Activated CD4-positive, alpha-beta T cell treated with anti-CD3 and anti-CD28 coated beads, Interleukin-2, Interleukin-6, amounts not matched to agents 100 ng/mL and 50 ng/mL, durations not matched to agents 16 hours and 8 hours (primary cell): ENCODE results near the gene DPP6.
"Not testable (repeated sequence)": the region's sequence is repeated elsewhere in the genome, so short reads cannot be mapped to it uniquely, and the experiment has no call there.

Experiments used
- DNase-seq: peaks from one replicate; pipeline ENCODE4 v3.0.0-alpha.2; 2020

Gene DPP6

GRCh38 chr7:154051643-154052529 is at the start of gene DPP6:
TSS of gene DPP6 (plus strand) at chr7:154052398.
- DNase-seq: not testable (repeated sequence)

- DNase-seq: not testable (repeated sequence)
Measured at GRCh38 chr7:154009423-154009911, 42.7 kb upstream of the DPP6 start.

- not testable (repeated sequence) for DNase-seq
Measured at GRCh38 chr7:154010726-154011568, 41.3 kb upstream of the DPP6 start.

- DNase-seq: not testable (repeated sequence)
Measured at GRCh38 chr7:154012800-154013199, 39.4 kb upstream of the DPP6 start.

- not testable (repeated sequence) for DNase-seq
Measured at GRCh38 chr7:154015636-154016035, 36.6 kb upstream of the DPP6 start.

- not testable (repeated sequence) for DNase-seq
Measured at GRCh38 chr7:154018354-154018753, 33.8 kb upstream of the DPP6 start.

GRCh38 chr7:154027805-154028204 is 24.4 kb upstream of the DPP6 start:
- not testable (repeated sequence) for DNase-seq

- DNase-seq: not testable (repeated sequence)
Measured at GRCh38 chr7:154030476-154031080, 21.6 kb upstream of the DPP6 start.

- DNase-seq: peak; percentile 62
Measured at GRCh38 chr7:154039466-154040165, 12.6 kb upstream of the DPP6 start.

- not testable (repeated sequence) for DNase-seq
Measured at GRCh38 chr7:154050394-154050793, 1.8 kb upstream of the DPP6 start.

GRCh38 chr7:154051006-154051642 is 1.1 kb upstream of the DPP6 start:
- not testable (repeated sequence) for DNase-seq

GRCh38 chr7:154052530-154053252 is 493 bp downstream of the DPP6 start:
- not testable (repeated sequence) for DNase-seq

GRCh38 chr7:154053466-154054312 is 1.5 kb downstream of the DPP6 start:
- not testable (repeated sequence) for DNase-seq

- DNase-seq: not testable (repeated sequence)
Measured at GRCh38 chr7:154054664-154055063, 2.5 kb downstream of the DPP6 start.

- DNase-seq: peak; percentile 21
Measured at GRCh38 chr7:154055491-154056106, 3.4 kb downstream of the DPP6 start.

- not testable (repeated sequence) for DNase-seq
Measured at GRCh38 chr7:154058783-154059182, 6.6 kb downstream of the DPP6 start.

- DNase-seq: not testable (repeated sequence)
Measured at GRCh38 chr7:154060551-154060950, 8.4 kb downstream of the DPP6 start.

GRCh38 chr7:154071833-154072232 is 19.6 kb downstream of the DPP6 start:
- DNase-seq: peak; percentile 8

- not testable (repeated sequence) for DNase-seq
Measured at GRCh38 chr7:154072395-154073181, 20.4 kb downstream of the DPP6 start.
